HG02571 (cell line): ENCODE data around the gene TPP2.

Source experiments
- ATAC-seq: cut with Tn5 transposase; IDR thresholded peaks from one replicate; pipeline ENCODE4 v1.9.1; 2021; ENCODE audit warnings: mild to moderate bottlenecking, moderate library complexity; ENCODE audit not compliant: unreplicated experiment

Gene TPP2

GRCh38 chr13:102690883-102691282 lies 94.1 kb downstream of the TPP2 start:
- no peak for ATAC-seq

- ATAC-seq, result no peak
These were observed 95.7 kb downstream of the TPP2 start for GRCh38 chr13:102692491-102692826.

- no peak for ATAC-seq
These were observed 96.5 kb downstream of the TPP2 start for GRCh38 chr13:102693250-102693649.

GRCh38 chr13:102693776-102694175 lies 97.0 kb downstream of the TPP2 start:
- ATAC-seq, result no peak

- ATAC-seq, result no peak
These were observed 98.2 kb downstream of the TPP2 start, which contains the start of gene METTL21C for GRCh38 chr13:102694937-102695336. Gene METTL21C, minus strand, starts transcription at chr13:102695044. Its CDS starts 546 bp downstream, at chr13:102694498.

GRCh38 chr13:102696465-102696864 lies 99.7 kb downstream of the TPP2 start:
- ATAC-seq, result no peak

GRCh38 chr13:102697264-102697663 lies 100.5 kb downstream of the TPP2 start:
- ATAC-seq, result no peak

GRCh38 chr13:102697929-102698648 lies 101.3 kb downstream of the TPP2 start:
- no peak for ATAC-seq

GRCh38 chr13:102698649-102698980 lies 101.8 kb downstream of the TPP2 start:
- ATAC-seq, result no peak

GRCh38 chr13:102699504-102699903 lies 102.7 kb downstream of the TPP2 start:
- no peak for ATAC-seq

- no peak for ATAC-seq
These were observed 103.6 kb downstream of the TPP2 start for GRCh38 chr13:102700088-102701031.

- no peak for ATAC-seq
These were observed 104.5 kb downstream of the TPP2 start for GRCh38 chr13:102701331-102701730.

- ATAC-seq, result no peak
These were observed 106.4 kb downstream of the TPP2 start for GRCh38 chr13:102702965-102703725.

- no peak for ATAC-seq
These were observed 106.9 kb downstream of the TPP2 start for GRCh38 chr13:102703726-102704035.

- ATAC-seq, result no peak
These were observed 107.7 kb downstream of the TPP2 start for GRCh38 chr13:102704238-102705058.

GRCh38 chr13:102707467-102707866 lies 110.7 kb downstream of the TPP2 start:
- no peak for ATAC-seq

GRCh38 chr13:102708211-102708610 lies 111.4 kb downstream of the TPP2 start:
- ATAC-seq, result no peak

- ATAC-seq, result no peak
These were observed 112.2 kb downstream of the TPP2 start for GRCh38 chr13:102708991-102709390.

GRCh38 chr13:102709536-102709935 lies 112.8 kb downstream of the TPP2 start:
- no peak for ATAC-seq

- ATAC-seq, result no peak
These were observed 113.5 kb downstream of the TPP2 start for GRCh38 chr13:102710261-102710679.

GRCh38 chr13:102715447-102715846 lies 118.7 kb downstream of the TPP2 start:
- ATAC-seq, result no peak
